Measurements from ENCODE around the gene EXD3. TPM values are rescaled to one million over a fixed set of nuclear protein-coding genes. Genes with fewer than 3 reads are reported as not detected.
A peak's percentile ranks its signal among the peaks of the same experiment; 100 is the strongest.

EXD3 gene
- total RNA-seq, 1 donor from 2014 or later, result 8.4 TPM

GRCh38 chr9:137423514-137424291 is 741 bp upstream of the EXD3 start:
- peak overlapping the region; percentile 54 to 76 (median 70) for H3K4me3 ChIP-seq (ENCODE audit: low read length in 3 of 3)
- H3K9ac ChIP-seq (ENCODE audit: low read depth in 1 of 3, low read length in 3 of 3), result peak overlapping the region; percentile 68 to 87 (median 71)
- H3K4me1 ChIP-seq (ENCODE audit: control insufficient read depth in 3 of 3, insufficient read depth in 3 of 3, low read length in 3 of 3), result peaks cover 13 to 24% (median 17%) of the 10 kb centered on the region in 3 donors
- peak overlapping the region; percentile 51 for H3K27ac ChIP-seq (ENCODE audit: low read depth, low read length)
- no peaks in the 10 kb centered on the region for H3K27me3 ChIP-seq (ENCODE audit: control insufficient read depth in 3 of 3, insufficient read depth in 3 of 3, low read length in 3 of 3)
- no peaks in the 10 kb centered on the region for H3K9me3 ChIP-seq (ENCODE audit: control insufficient read depth in 3 of 3, low read length in 3 of 3)
- H3K36me3 ChIP-seq (ENCODE audit: control insufficient read depth in 3 of 3, insufficient read depth in 3 of 3, low read length in 3 of 3), result no peaks in the 10 kb centered on the region

- H3K9me3 ChIP-seq (ENCODE audit: control insufficient read depth in 3 of 3, low read length in 3 of 3), result no peaks in the 10 kb centered on the region
- peak overlapping the region; percentile 40 for H3K27ac ChIP-seq (ENCODE audit: low read depth, low read length)
- no peaks in the 10 kb centered on the region for H3K36me3 ChIP-seq (ENCODE audit: control insufficient read depth in 3 of 3, insufficient read depth in 3 of 3, low read length in 3 of 3)
- peaks cover 13 to 24% (median 17%) of the 10 kb centered on the region in 3 donors for H3K4me1 ChIP-seq (ENCODE audit: control insufficient read depth in 3 of 3, insufficient read depth in 3 of 3, low read length in 3 of 3)
- peak overlapping the region; percentile 78 to 87 (median 83) for H3K4me3 ChIP-seq (ENCODE audit: low read length in 3 of 3)
- peak overlapping the region; percentile 73 to 90 (median 83) for H3K9ac ChIP-seq (ENCODE audit: low read depth in 1 of 3, low read length in 3 of 3)
- H3K27me3 ChIP-seq (ENCODE audit: control insufficient read depth in 3 of 3, insufficient read depth in 3 of 3, low read length in 3 of 3), result no peaks in the 10 kb centered on the region
Measured at GRCh38 chr9:137421838-137422603, 941 bp downstream of the EXD3 start.

DNA sequence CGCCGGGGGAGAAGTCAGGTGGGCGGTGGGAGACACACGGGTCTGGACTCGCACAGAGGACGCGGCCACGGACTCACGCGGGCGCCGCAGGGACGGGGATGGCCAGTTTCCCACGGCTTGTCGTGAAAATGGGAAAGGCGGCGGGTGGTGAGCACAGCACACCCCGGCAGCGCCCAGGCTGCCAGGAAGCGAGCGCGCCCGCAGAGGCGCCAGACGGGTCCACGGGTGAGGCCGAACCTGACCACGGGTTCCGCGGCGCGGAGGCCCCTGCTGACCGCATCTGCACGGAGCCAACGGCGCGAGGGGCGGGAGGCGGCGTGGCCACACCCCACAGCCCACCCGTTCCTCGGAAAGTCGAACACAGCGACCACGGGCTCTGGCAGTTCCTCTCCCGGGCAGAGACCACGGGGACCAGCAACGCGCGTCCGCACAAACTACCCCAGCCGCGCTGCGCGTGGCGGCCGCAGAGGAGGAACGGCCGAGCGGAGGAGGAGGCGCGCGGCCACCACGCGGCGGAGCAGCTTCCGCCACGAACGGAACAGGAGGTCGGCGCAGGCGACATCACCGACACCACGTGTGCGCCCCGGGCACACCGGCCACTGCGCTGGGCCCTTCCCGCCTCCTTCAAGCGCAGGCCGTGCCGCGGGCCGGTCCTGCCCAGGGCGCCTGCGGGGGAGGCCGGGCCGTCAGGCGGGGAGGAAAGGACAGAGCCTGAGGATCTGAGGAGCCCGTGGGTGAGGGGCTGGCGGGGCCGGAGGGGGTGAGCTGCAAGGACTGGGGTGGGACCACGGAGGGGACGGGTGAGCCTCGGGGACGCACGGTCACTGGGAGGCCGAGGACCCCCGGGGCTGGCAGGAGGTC is 5.6 kb downstream of the EXD3 start:
- Histone ChIP-seq H3K9ac (ENCODE audit: low read depth in 1 of 3, low read length in 3 of 3) (peak overlapping the region in 1 of 3 donors; percentile 60), H3K4me3 (ENCODE audit: low read length in 3 of 3) (peak overlapping the region in 2 of 3 donors; percentile 36 to 41), H3K27me3 (ENCODE audit: control insufficient read depth in 3 of 3, insufficient read depth in 3 of 3, low read length in 3 of 3) (no peaks in the 10 kb centered on the region), H3K36me3 (ENCODE audit: control insufficient read depth in 3 of 3, insufficient read depth in 3 of 3, low read length in 3 of 3) (no peaks in the 10 kb centered on the region), H3K27ac (ENCODE audit: low read depth, low read length) (no peak overlapping the region), H3K4me1 (ENCODE audit: control insufficient read depth in 3 of 3, insufficient read depth in 3 of 3, low read length in 3 of 3) (peaks cover 16 to 21% (median 16%) of the 10 kb centered on the region in 3 donors), H3K9me3 (ENCODE audit: control insufficient read depth in 3 of 3, low read length in 3 of 3) (no peaks in the 10 kb centered on the region)

DNA sequence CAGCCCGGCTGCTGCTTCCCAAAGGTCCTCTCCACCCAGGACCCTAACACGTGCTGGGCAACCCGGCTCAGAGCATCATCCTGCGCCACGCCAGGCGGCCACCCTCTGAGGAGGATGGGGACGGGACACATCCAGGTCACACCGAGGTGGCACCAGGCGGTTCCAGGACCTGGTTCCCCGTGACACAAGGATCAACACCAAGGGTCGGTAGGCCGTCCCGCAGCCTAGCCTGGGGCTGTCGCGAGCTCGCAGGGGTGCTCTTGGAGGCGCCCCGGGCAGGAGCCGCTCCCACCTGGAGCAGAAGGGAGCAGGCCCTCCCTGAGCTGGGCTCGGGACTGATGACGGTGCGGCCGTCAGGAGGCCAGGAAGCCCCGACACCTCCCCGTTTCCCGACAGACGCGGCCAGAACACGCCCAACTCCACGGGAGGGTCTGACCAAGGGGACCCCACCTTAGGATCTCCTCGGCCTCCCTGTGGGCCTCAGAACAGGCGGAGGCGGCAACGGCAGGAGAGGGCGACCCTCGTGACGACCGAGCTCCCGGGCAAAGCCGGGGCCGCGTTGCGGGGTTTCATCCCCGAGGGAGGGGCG is 6.3 kb downstream of the EXD3 start:
- H3K4me1 ChIP-seq (ENCODE audit: control insufficient read depth in 3 of 3, insufficient read depth in 3 of 3, low read length in 3 of 3), result peaks cover 14 to 21% (median 16%) of the 10 kb centered on the region in 3 donors
- no peak overlapping the region for H3K9ac ChIP-seq (ENCODE audit: low read depth in 1 of 3, low read length in 3 of 3)
- H3K36me3 ChIP-seq (ENCODE audit: control insufficient read depth in 3 of 3, insufficient read depth in 3 of 3, low read length in 3 of 3), result no peaks in the 10 kb centered on the region
- no peaks in the 10 kb centered on the region for H3K9me3 ChIP-seq (ENCODE audit: control insufficient read depth in 3 of 3, low read length in 3 of 3)
- H3K27me3 ChIP-seq (ENCODE audit: control insufficient read depth in 3 of 3, insufficient read depth in 3 of 3, low read length in 3 of 3), result no peaks in the 10 kb centered on the region
- H3K27ac ChIP-seq (ENCODE audit: low read depth, low read length), result no peak overlapping the region
- H3K4me3 ChIP-seq (ENCODE audit: low read length in 3 of 3), result no peak overlapping the region

DNA sequence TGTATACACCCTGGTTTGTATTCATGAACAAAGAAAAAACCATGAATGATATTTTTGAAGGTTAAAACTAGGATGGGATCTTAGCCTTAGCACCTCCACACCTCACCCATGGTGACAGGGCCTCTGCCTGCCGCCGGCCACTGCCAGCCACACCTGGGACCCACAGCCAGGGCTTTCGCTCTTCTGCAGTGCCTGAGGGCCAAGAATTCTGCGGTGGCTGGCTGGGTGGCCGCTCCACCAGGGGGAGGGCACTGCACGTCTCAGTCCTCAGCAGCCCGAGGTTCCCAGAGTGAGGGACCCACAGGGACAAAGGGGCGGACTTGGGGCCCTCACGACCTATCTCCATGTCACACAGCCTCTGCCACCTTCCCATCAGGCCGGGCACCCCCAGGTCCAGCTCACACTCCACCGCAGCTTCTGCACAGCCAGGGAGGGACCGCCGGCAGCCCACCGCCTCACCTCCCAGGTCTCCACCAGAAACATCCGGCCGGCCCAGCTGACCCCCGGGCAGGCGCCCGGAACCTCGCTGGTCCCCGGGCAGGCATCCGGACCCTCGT is 6.9 kb downstream of the EXD3 start:
- H3K9ac ChIP-seq (ENCODE audit: low read depth in 1 of 3, low read length in 3 of 3), result no peak overlapping the region
- no peaks in the 10 kb centered on the region for H3K9me3 ChIP-seq (ENCODE audit: control insufficient read depth in 3 of 3, low read length in 3 of 3)
- no peak overlapping the region for H3K4me3 ChIP-seq (ENCODE audit: low read length in 3 of 3)
- peaks cover 10 to 22% (median 13%) of the 10 kb centered on the region in 3 donors for H3K4me1 ChIP-seq (ENCODE audit: control insufficient read depth in 3 of 3, insufficient read depth in 3 of 3, low read length in 3 of 3)
- no peaks in the 10 kb centered on the region for H3K27me3 ChIP-seq (ENCODE audit: control insufficient read depth in 3 of 3, insufficient read depth in 3 of 3, low read length in 3 of 3)
- no peak overlapping the region for H3K27ac ChIP-seq (ENCODE audit: low read depth, low read length)
- no peaks in the 10 kb centered on the region for H3K36me3 ChIP-seq (ENCODE audit: control insufficient read depth in 3 of 3, insufficient read depth in 3 of 3, low read length in 3 of 3)

GRCh38 chr9:137415451-137415850 is 7.5 kb downstream of the EXD3 start:
- no peaks in the 10 kb centered on the region for H3K36me3 ChIP-seq (ENCODE audit: control insufficient read depth in 3 of 3, insufficient read depth in 3 of 3, low read length in 3 of 3)
- no peak overlapping the region for H3K4me3 ChIP-seq (ENCODE audit: low read length in 3 of 3)

DNA sequence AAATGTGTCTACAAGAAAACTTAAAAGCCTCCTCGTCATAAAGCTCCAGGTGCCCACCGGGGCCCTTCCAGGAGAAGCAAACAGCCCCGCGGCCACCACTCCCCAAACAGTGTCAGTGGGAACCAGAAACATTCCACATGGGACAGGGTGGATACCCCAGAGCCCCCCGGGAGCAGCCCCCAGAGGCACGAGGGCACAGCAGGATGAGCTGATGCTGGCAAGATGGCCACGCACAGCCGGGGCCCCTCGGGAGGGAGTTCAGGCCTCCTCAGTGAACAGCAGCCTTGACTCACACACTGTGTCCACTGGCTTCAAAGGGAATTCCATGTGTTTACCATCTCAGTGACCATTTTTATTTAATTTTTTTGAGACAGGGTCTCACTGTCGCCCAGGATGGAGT is 10.5 kb downstream of the EXD3 start:
- Histone ChIP-seq H3K4me1 (ENCODE audit: control insufficient read depth in 3 of 3, insufficient read depth in 3 of 3, low read length in 3 of 3) (peaks cover 11 to 31% (median 17%) of the 10 kb centered on the region in 3 donors), H3K9me3 (ENCODE audit: control insufficient read depth in 3 of 3, low read length in 3 of 3) (no peaks in the 10 kb centered on the region), H3K9ac (ENCODE audit: low read depth in 1 of 3, low read length in 3 of 3) (peak overlapping the region in 1 of 3 donors; percentile 8), H3K4me3 (ENCODE audit: low read length in 3 of 3) (no peak overlapping the region), H3K27ac (ENCODE audit: low read depth, low read length) (peak overlapping the region; percentile 47), H3K36me3 (ENCODE audit: control insufficient read depth in 3 of 3, insufficient read depth in 3 of 3, low read length in 3 of 3) (no peaks in the 10 kb centered on the region), H3K27me3 (ENCODE audit: control insufficient read depth in 3 of 3, insufficient read depth in 3 of 3, low read length in 3 of 3) (no peaks in the 10 kb centered on the region)

More at GRCh38 chr9:137415451-137415850, 7.5 kb downstream of the EXD3 start:
- no peak overlapping the region for H3K27ac ChIP-seq (ENCODE audit: low read depth, low read length)
- no peaks in the 10 kb centered on the region for H3K9me3 ChIP-seq (ENCODE audit: control insufficient read depth in 3 of 3, low read length in 3 of 3)
- H3K27me3 ChIP-seq (ENCODE audit: control insufficient read depth in 3 of 3, insufficient read depth in 3 of 3, low read length in 3 of 3), result no peaks in the 10 kb centered on the region
- H3K4me1 ChIP-seq (ENCODE audit: control insufficient read depth in 3 of 3, insufficient read depth in 3 of 3, low read length in 3 of 3), result peaks cover 10 to 29% (median 17%) of the 10 kb centered on the region in 3 donors
- no peak overlapping the region for H3K9ac ChIP-seq (ENCODE audit: low read depth in 1 of 3, low read length in 3 of 3)

DNA sequence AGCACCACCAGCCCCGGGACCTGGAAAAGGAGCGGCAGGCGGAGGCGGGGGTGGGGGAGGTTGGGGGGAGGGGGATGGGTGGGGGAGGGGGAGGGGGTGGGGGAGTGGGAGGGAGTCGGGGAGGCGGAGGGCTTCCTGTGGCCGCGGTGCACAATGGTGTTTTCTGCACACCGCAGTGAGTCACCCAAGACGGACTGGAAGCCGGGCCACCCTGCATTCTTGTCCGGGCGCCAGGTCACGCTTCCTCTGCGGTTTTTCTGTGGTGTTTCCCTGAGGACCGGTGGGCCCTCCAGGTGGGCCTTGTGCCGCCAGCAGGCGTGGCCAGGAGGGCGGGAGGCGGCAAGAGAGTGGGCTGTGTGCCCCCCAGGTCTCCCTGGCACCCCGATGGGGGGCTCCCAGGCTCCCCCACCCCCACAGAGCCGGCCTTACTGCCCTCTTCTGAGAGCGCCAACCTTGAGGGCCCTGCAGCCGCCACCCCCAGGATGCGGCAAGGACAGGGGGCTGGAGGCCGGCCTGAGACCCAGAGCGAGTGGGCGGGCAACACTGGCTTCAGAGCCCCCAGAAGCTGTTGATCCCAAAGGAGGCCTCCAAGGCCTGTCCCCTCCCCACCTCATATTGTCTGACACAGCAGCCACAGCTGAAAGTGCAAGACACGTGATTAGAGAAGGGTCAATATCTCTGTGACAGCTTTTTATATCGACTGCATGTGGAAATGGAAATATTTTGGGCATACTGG is 11.1 kb downstream of the EXD3 start:
- Histone ChIP-seq H3K27ac (ENCODE audit: low read depth, low read length) (peak overlapping the region; percentile 72), H3K36me3 (ENCODE audit: control insufficient read depth in 3 of 3, insufficient read depth in 3 of 3, low read length in 3 of 3) (no peaks in the 10 kb centered on the region), H3K4me1 (ENCODE audit: control insufficient read depth in 3 of 3, insufficient read depth in 3 of 3, low read length in 3 of 3) (peaks cover 14 to 36% (median 24%) of the 10 kb centered on the region in 3 donors)

More for the DNA sequence above, 11.1 kb downstream of the EXD3 start:
- no peaks in the 10 kb centered on the region for H3K9me3 ChIP-seq (ENCODE audit: control insufficient read depth in 3 of 3, low read length in 3 of 3)
- H3K27me3 ChIP-seq (ENCODE audit: control insufficient read depth in 3 of 3, insufficient read depth in 3 of 3, low read length in 3 of 3), result no peaks in the 10 kb centered on the region
- peak overlapping the region in 2 of 3 donors; percentile 32 to 62 for H3K9ac ChIP-seq (ENCODE audit: low read depth in 1 of 3, low read length in 3 of 3)
- no peak overlapping the region for H3K4me3 ChIP-seq (ENCODE audit: low read length in 3 of 3)

Measured in skeletal muscle tissue (tissue), 4 donors.